ENCODE results near the gene ROR2. TPM values are rescaled to one million over a fixed set of nuclear protein-coding genes. Genes with fewer than 3 reads are reported as not detected.

The ROR2 gene
- total RNA-seq, 8 experiments from 2014 or later = 0.32 to 26.3 (median 7.4) TPM

DNA sequence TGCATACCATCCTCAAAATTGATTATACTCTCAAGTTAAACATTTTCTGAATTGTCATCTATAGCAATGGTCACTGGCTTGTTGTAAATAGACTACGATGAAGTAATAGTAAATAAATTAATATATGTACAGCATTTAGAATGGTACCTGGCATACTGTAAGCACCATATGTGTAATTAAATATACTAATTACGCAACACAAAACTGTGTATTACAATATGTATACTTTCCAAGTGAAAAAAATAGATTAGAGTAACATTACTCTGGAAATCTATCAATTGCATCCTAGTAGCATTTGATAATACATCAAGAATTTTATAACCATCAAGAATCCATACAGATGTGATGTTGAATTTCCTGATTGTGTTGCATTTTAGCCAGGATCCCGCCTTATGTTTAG is 17.2 kb upstream of the ROR2 start:
- 71 to 100% (median 82%) methylated on average over 1 to 3 of the region's 3 CpGs; no CpG with 5 or more reads in 1 of the 10 experiments for WGBS, 10 experiments
- in situ Hi-C loops (cut with MboI; ENCODE audit: low pct_unique_long_range_greater_than_20kb in 2 of 9, low sequenced_read_pairs in 9 of 9, unreplicated experiment in 9 of 9) = loop anchor here in 1 of 9 experiments (25.0 kb wide), 2 partner anchors 230 to 1055 kb away; no protein-coding TSS in a partner anchor
- ATAC-seq (replicated peaks in 6 of 8) = no peak
- Histone ChIP-seq H3K4me1 (replicated peaks in 1 of 2) (no peaks in the 10 kb centered on the region), H3K4me3 (no peak overlapping the region), H3K27ac (no peak overlapping the region)

GRCh38 chr9:91966503-91966902 is 16.5 kb upstream of the ROR2 start:
- in situ Hi-C loops (cut with MboI; ENCODE audit: low pct_unique_long_range_greater_than_20kb in 2 of 9, low sequenced_read_pairs in 9 of 9, unreplicated experiment in 9 of 9) = loop anchor here in 1 of 9 experiments (25.0 kb wide), 2 partner anchors 229 to 1054 kb away; no protein-coding TSS in a partner anchor
- Histone ChIP-seq H3K4me1 (replicated peaks in 1 of 2) (no peaks in the 10 kb centered on the region), H3K27ac (no peak overlapping the region), H3K4me3 (no peak overlapping the region)
- ATAC-seq (replicated peaks in 6 of 8) = no peak
- 54 to 94% (median 83%) methylated on average over 2 of the region's 2 CpGs; no CpG with 5 or more reads in 7 of the 10 experiments for WGBS, 10 experiments

DNA sequence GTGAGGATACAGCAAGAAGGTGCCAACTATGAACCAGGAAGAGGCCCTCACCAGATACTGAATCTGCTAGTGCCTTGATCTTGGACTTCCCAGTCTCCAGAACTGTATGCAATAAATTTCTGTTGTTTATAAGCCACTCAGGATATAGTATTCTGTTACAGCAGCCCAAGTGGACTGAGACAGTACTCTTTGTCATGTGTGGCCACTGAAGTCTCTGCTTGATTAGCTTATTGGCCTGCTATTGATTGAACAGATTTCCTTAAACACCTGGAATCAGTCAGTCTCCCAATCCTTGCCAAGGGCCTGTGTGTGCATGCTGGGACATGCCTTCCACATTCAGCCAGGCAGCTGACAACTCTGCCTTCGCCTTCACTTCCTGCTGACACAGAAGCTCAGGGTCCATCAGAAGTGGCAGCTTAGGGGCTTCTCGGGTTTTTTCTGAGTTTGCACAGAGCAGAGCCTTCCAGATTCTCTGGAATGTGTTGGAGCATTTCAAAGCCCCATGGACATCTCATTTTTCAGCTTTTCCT is 13.7 kb upstream of the ROR2 start:
- Histone ChIP-seq H3K4me3 (no peak overlapping the region), H3K4me1 (replicated peaks in 1 of 2) (no peaks in the 10 kb centered on the region), H3K27ac (no peak overlapping the region)
- ATAC-seq (replicated peaks in 6 of 8) = no peak
- in situ Hi-C loops (cut with MboI; ENCODE audit: low pct_unique_long_range_greater_than_20kb in 2 of 9, low sequenced_read_pairs in 9 of 9, unreplicated experiment in 9 of 9) = loop anchor here in 1 of 9 experiments (25.0 kb wide), 2 partner anchors 226 to 1051 kb away; no protein-coding TSS in a partner anchor
- 0 to 100% (median 69%) methylated on average over 1 to 2 of the region's 2 CpGs; no CpG with 5 or more reads in 4 of the 10 experiments for WGBS, 10 experiments

GRCh38 chr9:91960367-91960766 is 10.3 kb upstream of the ROR2 start:
- WGBS, 10 experiments = 57 to 86% (median 73%) methylated on average over 1 of the region's 1 CpG; no CpG with 5 or more reads in 2 of the 10 experiments
- in situ Hi-C loops (cut with MboI; ENCODE audit: low pct_unique_long_range_greater_than_20kb in 2 of 9, low sequenced_read_pairs in 9 of 9, unreplicated experiment in 9 of 9) = loop anchor here in 1 of 9 experiments (25.0 kb wide), 2 partner anchors 223 to 1048 kb away; no protein-coding TSS in a partner anchor
- H3K27ac ChIP-seq = no peak overlapping the region

DNA sequence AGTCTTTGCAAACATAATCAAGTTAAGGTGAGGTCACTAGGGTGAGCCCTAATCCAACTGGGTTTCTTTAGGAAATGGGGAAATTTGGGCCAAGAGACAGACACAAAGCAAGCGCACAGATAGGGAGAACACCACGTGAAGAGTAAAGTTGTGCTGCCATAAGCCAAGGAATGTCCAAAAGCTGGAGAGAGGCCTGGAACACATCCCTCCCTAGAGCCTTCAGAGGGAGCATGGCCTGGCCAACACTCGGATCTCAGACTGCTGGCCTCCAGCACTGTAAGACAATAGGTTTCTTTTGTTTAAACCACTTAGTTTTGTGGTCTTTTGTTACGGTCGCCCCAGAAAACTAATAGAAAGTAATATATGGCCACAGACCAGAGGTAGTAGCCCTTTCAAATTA is 8.1 kb upstream of the ROR2 start:
- Histone ChIP-seq H3K4me3 (no peak overlapping the region), H3K4me1 (replicated peaks in 1 of 2) (no peaks in the 10 kb centered on the region), H3K27ac (no peak overlapping the region)
- 33 to 100% (median 85%) methylated on average over 1 to 5 of the region's 5 CpGs; no CpG with 5 or more reads in 3 of the 10 experiments for WGBS, 10 experiments
- ATAC-seq (replicated peaks in 6 of 8) = no peak
- in situ Hi-C loops (cut with MboI; ENCODE audit: low pct_unique_long_range_greater_than_20kb in 2 of 9, low sequenced_read_pairs in 9 of 9, unreplicated experiment in 9 of 9) = loop anchor here in 1 of 9 experiments (25.0 kb wide), 2 partner anchors 221 to 1046 kb away; no protein-coding TSS in a partner anchor

More at GRCh38 chr9:91960367-91960766, 10.3 kb upstream of the ROR2 start:
- no peak for ATAC-seq (replicated peaks in 6 of 8)
- Histone ChIP-seq H3K4me3 (no peak overlapping the region), H3K4me1 (replicated peaks in 1 of 2) (no peaks in the 10 kb centered on the region)

- H3K27ac ChIP-seq = no peak overlapping the region
- in situ Hi-C loops (cut with MboI; ENCODE audit: low pct_unique_long_range_greater_than_20kb in 2 of 9, low sequenced_read_pairs in 9 of 9, unreplicated experiment in 9 of 9) = loop anchor here in 1 of 9 experiments (25.0 kb wide), 2 partner anchors 218 to 1043 kb away; no protein-coding TSS in a partner anchor
- H3K4me3 ChIP-seq = no peak overlapping the region
- no peaks in the 10 kb centered on the region for H3K4me1 ChIP-seq (replicated peaks in 1 of 2)
- ATAC-seq (replicated peaks in 6 of 8) = peak in 4 of 8 experiments; percentile 4 to 38 (median 19)
- WGBS, 10 experiments = 0 to 100% (median 48%) methylated on average over 1 to 5 of the region's 6 CpGs
These were observed 4.9 kb upstream of the ROR2 start for GRCh38 chr9:91954841-91955471.

- 81 to 100% (median 91%) methylated on average over 2 to 6 of the region's 6 CpGs; no CpG with 5 or more reads in 1 of the 10 experiments for WGBS, 10 experiments
- in situ Hi-C loops (cut with MboI; ENCODE audit: low pct_unique_long_range_greater_than_20kb in 2 of 9, low sequenced_read_pairs in 9 of 9, unreplicated experiment in 9 of 9) = loop anchor here in 1 of 9 experiments (25.0 kb wide), 2 partner anchors 216 to 1041 kb away; no protein-coding TSS in a partner anchor
These were observed 3.7 kb upstream of the ROR2 start for GRCh38 chr9:91953718-91954117.

GRCh38 chr9:91951944-91952520 is 2.0 kb upstream of the ROR2 start:
- ATAC-seq (replicated peaks in 6 of 8) = no peak
- Histone ChIP-seq H3K4me1 (replicated peaks in 1 of 2) (peaks cover 0 to 4% of the 10 kb centered on the region in 2 donors), H3K27ac (no peak overlapping the region), H3K4me3 (no peak overlapping the region)
- WGBS, 10 experiments = 51 to 100% (median 80%) methylated on average over 1 to 6 of the region's 6 CpGs
- in situ Hi-C loops (cut with MboI; ENCODE audit: low pct_unique_long_range_greater_than_20kb in 2 of 9, low sequenced_read_pairs in 9 of 9, unreplicated experiment in 9 of 9) = loop anchor here in 1 of 9 experiments (25.0 kb wide), 2 partner anchors 215 to 1040 kb away; no protein-coding TSS in a partner anchor

More at GRCh38 chr9:91953718-91954117, 3.7 kb upstream of the ROR2 start:
- peak in 1 of 8 experiments; percentile 20 for ATAC-seq (replicated peaks in 6 of 8)
- H3K4me3 ChIP-seq = no peak overlapping the region
- H3K27ac ChIP-seq = no peak overlapping the region
- no peaks in the 10 kb centered on the region for H3K4me1 ChIP-seq (replicated peaks in 1 of 2)

DNA sequence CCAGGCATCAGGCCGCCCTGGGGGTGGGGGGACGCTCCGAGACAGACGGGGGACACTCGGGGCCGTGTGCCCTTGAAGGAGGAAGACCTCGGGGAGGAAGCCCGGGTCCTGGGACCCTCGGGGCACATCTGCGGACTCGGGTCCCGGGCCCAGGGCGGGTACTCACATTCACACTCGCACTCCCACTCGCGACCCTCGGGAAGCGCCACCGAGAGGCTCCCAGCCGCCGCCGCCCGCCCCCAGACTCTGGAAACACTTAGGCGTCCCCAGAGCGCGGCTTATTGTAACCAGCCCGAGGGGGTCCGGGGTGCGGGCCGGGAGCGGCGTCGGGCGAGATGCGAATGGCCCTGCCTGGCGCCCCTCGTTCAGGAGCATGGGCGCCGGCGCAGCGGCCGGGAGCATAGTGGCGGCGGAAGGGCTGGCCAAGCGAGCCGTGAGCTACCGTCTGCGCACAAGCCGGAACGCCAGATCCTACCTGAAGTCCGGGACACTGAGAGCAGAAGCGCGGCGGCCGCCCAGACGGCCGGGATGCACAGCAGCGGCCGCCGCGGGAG is 559 bp downstream of the ROR2 start:
- Histone ChIP-seq H3K4me3 (peak overlapping the region; percentile 32 to 54 (median 42)), H3K27ac (no peak overlapping the region), H3K4me1 (replicated peaks in 1 of 2) (peaks cover 4 to 15% of the 10 kb centered on the region in 2 donors)
- peak in 5 of 8 experiments; percentile 1 to 41 (median 17) for ATAC-seq (replicated peaks in 6 of 8)
- WGBS, 10 experiments = 0% methylated on average over 3 to 18 of the region's 61 CpGs; no CpG with 5 or more reads in 6 of the 10 experiments
- in situ Hi-C loops (cut with MboI; ENCODE audit: low pct_unique_long_range_greater_than_20kb in 2 of 9, low sequenced_read_pairs in 9 of 9, unreplicated experiment in 9 of 9) = loop anchor here in 3 of 9 experiments (10.0 to 25.0 kb wide), 2 partner anchors 175 to 187 kb away; no protein-coding TSS in a partner anchor

GRCh38 chr9:91948597-91949391 is 1.2 kb downstream of the ROR2 start:
- ATAC-seq (replicated peaks in 6 of 8) = peak; percentile 60 to 79 (median 68)
- H3K4me1 ChIP-seq (replicated peaks in 1 of 2) = peaks cover 4 to 15% of the 10 kb centered on the region in 2 donors
- in situ Hi-C loops (cut with MboI; ENCODE audit: low pct_unique_long_range_greater_than_20kb in 2 of 9, low sequenced_read_pairs in 9 of 9, unreplicated experiment in 9 of 9) = loop anchor here in 3 of 9 experiments (10.0 to 25.0 kb wide), 2 partner anchors 174 to 186 kb away; no protein-coding TSS in a partner anchor
- 0 to 7% (median 0%) methylated on average over 1 to 13 of the region's 66 CpGs; no CpG with 5 or more reads in 5 of the 10 experiments for WGBS, 10 experiments
- no peak overlapping the region for H3K27ac ChIP-seq
- H3K4me3 ChIP-seq = peak overlapping the region; percentile 32 to 54 (median 42)

DNA sequence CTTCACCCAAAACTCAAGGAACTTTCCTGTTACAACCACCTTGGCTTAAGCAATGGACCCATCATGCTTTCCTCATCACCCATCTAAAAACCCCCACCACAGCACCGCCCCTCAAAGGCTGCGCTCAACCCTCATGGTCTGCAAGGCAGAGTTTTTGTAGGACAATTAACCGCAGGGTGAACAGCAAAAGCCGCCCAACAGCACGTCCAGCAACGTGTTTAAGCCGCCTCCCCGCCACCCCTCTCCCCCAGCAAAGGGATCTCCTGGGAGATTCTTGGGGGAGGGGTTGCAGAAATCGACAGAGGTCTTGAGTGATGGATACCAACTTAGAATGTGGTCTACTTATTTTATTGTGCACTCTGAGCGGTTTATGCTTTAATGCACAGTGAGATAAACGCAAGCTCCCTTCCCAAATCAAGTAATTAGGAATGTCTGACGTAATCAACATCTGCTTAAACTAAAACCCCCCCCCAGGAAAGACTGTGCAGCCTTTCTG is 1.9 kb downstream of the ROR2 start:
- no peak for ATAC-seq (replicated peaks in 6 of 8)
- in situ Hi-C loops (cut with MboI; ENCODE audit: low pct_unique_long_range_greater_than_20kb in 2 of 9, low sequenced_read_pairs in 9 of 9, unreplicated experiment in 9 of 9) = loop anchor here in 3 of 9 experiments (10.0 to 25.0 kb wide), 2 partner anchors 173 to 186 kb away; no protein-coding TSS in a partner anchor
- Histone ChIP-seq H3K4me3 (peak overlapping the region; percentile 32 to 54 (median 42)), H3K27ac (no peak overlapping the region), H3K4me1 (replicated peaks in 1 of 2) (peaks cover 4 to 15% of the 10 kb centered on the region in 2 donors)
- WGBS, 10 experiments = 0 to 8% (median 5%) methylated on average over 2 to 9 of the region's 12 CpGs; no CpG with 5 or more reads in 6 of the 10 experiments
